ENCODE measurements around the gene CYGB. TPM values are rescaled to one million over a fixed set of nuclear protein-coding genes. Genes with fewer than 3 reads are reported as not detected.

Gene CYGB
- total and polyA plus RNA-seq, 2 of the 13 experiments (the other 11 are each of a cell fraction or from before 2014, with no cell fraction given) = 18.9 to 27.1 TPM

DNA sequence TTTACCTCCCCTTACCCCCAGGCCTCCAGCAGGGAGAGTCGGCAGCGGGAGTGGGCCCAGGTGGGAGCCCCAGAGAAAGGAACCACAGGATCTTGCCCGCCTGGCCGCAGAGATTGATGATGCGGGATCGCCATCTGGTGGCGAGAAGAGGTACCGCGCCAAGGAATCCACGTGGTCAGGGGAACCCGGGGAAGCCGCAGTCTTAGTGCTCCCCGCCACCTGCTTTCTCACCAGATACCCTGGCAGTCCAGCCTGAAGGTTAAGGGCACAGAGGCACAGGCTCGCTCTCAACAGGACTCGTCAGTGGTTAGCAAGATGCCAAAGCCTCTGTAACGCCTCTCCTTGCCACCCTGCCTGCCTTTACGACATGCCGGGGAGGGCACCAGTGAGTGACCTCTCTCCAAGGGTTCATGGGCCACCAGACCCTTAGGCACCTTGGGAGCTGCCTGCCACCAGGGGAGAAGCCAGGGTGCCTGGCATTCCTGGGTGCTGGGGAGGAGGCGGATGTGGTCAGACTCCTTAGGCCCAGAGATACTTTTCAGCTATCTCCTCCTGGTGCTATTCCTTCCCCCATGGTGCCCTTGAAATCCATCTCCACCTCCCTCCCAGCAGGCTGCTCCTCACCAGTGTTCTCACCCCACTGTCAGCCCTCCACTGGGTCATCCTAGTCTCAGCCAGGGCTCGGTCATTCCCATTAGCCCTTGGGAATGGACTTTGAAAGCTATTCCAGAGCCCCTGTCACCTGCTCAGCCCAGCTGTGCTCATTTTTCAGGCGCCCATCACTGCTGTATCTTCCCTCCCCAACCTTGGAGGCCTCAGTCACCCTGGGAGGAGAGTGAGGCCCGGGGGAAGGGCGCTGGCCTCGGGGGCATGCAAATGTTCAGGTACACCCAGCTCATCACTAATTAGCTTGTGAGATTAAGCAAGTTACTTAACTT lies 30.8 kb downstream of the CYGB start (continued):
- TF ChIP-seq, protein P1, sequence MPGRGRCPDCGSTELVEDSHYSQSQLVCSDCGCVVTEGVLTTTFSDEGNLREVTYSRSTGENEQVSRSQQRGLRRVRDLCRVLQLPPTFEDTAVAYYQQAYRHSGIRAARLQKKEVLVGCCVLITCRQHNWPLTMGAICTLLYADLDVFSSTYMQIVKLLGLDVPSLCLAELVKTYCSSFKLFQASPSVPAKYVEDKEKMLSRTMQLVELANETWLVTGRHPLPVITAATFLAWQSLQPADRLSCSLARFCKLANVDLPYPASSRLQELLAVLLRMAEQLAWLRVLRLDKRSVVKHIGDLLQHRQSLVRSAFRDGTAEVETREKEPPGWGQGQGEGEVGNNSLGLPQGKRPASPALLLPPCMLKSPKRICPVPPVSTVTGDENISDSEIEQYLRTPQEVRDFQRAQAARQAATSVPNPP (CRISPR knock-in tag; IDR thresholded peaks at IDR 0.05) = no peak
- TF ChIP-seq GTF2F1 (IDR thresholded peaks at IDR 0.05; ENCODE audit: low read length) (no peak), HDAC6 (IDR thresholded peaks at IDR 0.05; ENCODE audit: low read depth, low read length) (no peak), ZNF598 (CRISPR knock-in tag; IDR thresholded peaks at IDR 0.05; ENCODE audit: borderline replicate concordance) (no peak; the same call in 1 of the 2 replicates), MIXL1 (CRISPR knock-in tag; IDR thresholded peaks at IDR 0.05) (peak; percentile 42; the same call in 1 of the 2 replicates), ZNF33A (CRISPR knock-in tag; IDR thresholded peaks at IDR 0.05; ENCODE audit: borderline replicate concordance) (no peak), ZNF879 (CRISPR knock-in tag; IDR thresholded peaks at IDR 0.05) (0 out of 2 replicates have a peak, but pooled peaks have one; percentile 58), IKZF4 (CRISPR knock-in tag; IDR thresholded peaks at IDR 0.05; ENCODE audit: borderline replicate concordance, low read depth, not compliant biosample characterization) (peak; percentile 48), REPIN1 (CRISPR knock-in tag; IDR thresholded peaks at IDR 0.05; ENCODE audit: borderline replicate concordance, low read depth) (peak; percentile 71; the same call in 1 of the 2 replicates), ZNF326 (CRISPR knock-in tag; IDR thresholded peaks at IDR 0.05; ENCODE audit: borderline replicate concordance) (no peak), ZNF781 (CRISPR knock-in tag; IDR thresholded peaks at IDR 0.05; ENCODE audit: borderline replicate concordance, not compliant biosample characterization) (no peak), SMARCC2 (IDR thresholded peaks at IDR 0.05) (no peak), PAF1 (CRISPR knock-in tag; IDR thresholded peaks at IDR 0.05) (no peak), ZC3H4 (CRISPR knock-in tag; IDR thresholded peaks at IDR 0.05; ENCODE audit: borderline replicate concordance) (no peak), ZNF563 (CRISPR knock-in tag; IDR thresholded peaks at IDR 0.05) (0 out of 2 replicates have a peak, but pooled peaks have one; percentile 40), SPEN (CRISPR knock-in tag; IDR thresholded peaks at IDR 0.05; ENCODE audit: low read depth) (no peak)
- TF ChIP-seq, protein P2, sequence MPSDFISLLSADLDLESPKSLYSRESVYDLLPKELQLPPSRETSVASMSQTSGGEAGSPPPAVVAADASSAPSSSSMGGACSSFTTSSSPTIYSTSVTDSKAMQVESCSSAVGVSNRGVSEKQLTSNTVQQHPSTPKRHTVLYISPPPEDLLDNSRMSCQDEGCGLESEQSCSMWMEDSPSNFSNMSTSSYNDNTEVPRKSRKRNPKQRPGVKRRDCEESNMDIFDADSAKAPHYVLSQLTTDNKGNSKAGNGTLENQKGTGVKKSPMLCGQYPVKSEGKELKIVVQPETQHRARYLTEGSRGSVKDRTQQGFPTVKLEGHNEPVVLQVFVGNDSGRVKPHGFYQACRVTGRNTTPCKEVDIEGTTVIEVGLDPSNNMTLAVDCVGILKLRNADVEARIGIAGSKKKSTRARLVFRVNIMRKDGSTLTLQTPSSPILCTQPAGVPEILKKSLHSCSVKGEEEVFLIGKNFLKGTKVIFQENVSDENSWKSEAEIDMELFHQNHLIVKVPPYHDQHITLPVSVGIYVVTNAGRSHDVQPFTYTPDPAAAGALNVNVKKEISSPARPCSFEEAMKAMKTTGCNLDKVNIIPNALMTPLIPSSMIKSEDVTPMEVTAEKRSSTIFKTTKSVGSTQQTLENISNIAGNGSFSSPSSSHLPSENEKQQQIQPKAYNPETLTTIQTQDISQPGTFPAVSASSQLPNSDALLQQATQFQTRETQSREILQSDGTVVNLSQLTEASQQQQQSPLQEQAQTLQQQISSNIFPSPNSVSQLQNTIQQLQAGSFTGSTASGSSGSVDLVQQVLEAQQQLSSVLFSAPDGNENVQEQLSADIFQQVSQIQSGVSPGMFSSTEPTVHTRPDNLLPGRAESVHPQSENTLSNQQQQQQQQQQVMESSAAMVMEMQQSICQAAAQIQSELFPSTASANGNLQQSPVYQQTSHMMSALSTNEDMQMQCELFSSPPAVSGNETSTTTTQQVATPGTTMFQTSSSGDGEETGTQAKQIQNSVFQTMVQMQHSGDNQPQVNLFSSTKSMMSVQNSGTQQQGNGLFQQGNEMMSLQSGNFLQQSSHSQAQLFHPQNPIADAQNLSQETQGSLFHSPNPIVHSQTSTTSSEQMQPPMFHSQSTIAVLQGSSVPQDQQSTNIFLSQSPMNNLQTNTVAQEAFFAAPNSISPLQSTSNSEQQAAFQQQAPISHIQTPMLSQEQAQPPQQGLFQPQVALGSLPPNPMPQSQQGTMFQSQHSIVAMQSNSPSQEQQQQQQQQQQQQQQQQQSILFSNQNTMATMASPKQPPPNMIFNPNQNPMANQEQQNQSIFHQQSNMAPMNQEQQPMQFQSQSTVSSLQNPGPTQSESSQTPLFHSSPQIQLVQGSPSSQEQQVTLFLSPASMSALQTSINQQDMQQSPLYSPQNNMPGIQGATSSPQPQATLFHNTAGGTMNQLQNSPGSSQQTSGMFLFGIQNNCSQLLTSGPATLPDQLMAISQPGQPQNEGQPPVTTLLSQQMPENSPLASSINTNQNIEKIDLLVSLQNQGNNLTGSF (CRISPR knock-in tag; IDR thresholded peaks at IDR 0.05) = no peak
- TF ChIP-seq, protein P3, sequence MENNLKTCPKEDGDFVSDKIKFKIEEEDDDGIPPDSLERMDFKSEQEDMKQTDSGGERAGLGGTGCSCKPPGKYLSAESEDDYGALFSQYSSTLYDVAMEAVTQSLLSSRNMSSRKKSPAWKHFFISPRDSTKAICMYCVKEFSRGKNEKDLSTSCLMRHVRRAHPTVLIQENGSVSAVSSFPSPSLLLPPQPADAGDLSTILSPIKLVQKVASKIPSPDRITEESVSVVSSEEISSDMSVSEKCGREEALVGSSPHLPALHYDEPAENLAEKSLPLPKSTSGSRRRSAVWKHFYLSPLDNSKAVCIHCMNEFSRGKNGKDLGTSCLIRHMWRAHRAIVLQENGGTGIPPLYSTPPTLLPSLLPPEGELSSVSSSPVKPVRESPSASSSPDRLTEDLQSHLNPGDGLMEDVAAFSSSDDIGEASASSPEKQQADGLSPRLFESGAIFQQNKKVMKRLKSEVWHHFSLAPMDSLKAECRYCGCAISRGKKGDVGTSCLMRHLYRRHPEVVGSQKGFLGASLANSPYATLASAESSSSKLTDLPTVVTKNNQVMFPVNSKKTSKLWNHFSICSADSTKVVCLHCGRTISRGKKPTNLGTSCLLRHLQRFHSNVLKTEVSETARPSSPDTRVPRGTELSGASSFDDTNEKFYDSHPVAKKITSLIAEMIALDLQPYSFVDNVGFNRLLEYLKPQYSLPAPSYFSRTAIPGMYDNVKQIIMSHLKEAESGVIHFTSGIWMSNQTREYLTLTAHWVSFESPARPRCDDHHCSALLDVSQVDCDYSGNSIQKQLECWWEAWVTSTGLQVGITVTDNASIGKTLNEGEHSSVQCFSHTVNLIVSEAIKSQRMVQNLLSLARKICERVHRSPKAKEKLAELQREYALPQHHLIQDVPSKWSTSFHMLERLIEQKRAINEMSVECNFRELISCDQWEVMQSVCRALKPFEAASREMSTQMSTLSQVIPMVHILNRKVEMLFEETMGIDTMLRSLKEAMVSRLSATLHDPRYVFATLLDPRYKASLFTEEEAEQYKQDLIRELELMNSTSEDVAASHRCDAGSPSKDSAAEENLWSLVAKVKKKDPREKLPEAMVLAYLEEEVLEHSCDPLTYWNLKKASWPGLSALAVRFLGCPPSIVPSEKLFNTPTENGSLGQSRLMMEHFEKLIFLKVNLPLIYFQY (CRISPR knock-in tag; IDR thresholded peaks at IDR 0.05; ENCODE audit: borderline replicate concordance) = peak; percentile 77; the same call in 1 of the 2 replicates
